T47D (cell line): Measurements from ENCODE around the gene NIT1.

Source experiments
- DNase-seq, 2 experiments: peaks; one replicate each; pipeline versions ENCODE4 v3.0.0 to v3.0.0-alpha.2; 2011 to 2012; ENCODE audit warnings: low read depth in 1 of 2, low spot score in 1 of 2
- JUND ChIP-seq: IDR thresholded peaks from 2 replicates; pipeline ENCODE4 v1.6.1; 2012; ENCODE audit warnings: low read depth
- in situ Hi-C: cut with HindIII; loops from 2 replicates; pipeline ENCODE4 v1.10.0; 2016; ENCODE audit warnings: low sequenced_read_pairs, low pct_unique_long_range_greater_than_20kb

Gene NIT1

DNA sequence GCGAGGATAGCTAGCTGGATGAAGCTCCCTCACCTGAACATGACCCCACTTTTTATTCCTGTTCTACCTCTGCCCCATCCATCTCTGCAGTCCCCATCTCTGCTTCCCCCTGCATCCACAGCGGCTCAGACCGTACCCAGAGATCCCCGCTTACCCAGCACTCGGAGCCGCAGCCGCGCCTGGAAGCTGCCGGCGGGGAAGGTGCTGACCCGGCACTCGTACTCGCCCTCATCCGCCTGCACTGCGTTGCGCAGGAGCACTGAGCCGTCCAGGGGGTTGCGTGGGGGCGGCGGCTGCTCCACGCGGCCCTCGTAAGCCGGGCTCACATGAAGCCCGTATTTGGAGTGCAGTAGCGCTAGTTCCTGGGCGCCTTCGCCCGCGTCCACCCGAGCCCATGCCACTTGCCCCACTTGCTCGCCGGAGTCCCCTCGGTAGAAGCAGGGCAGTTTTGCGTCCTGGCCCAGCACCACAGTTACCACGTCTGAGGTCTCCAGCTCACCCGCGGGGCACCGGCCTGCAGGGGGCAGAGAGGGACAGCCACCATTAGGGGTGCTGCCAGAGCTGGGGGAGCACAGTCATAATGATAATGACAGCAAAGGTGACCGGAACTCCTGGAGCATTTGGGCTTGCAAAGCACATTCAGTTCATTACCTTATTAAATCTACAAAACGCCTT lies 38.3 kb upstream of the NIT1 start:
- in situ Hi-C loops = no loop called here
- TF ChIP-seq JUND = no peak
- no peak for DNase-seq

- in situ Hi-C loops = no loop called here
- no peak for DNase-seq
- no peak for TF ChIP-seq JUND
Observed at GRCh38 chr1:161080441-161081405, 37.2 kb upstream of the NIT1 start.

DNA sequence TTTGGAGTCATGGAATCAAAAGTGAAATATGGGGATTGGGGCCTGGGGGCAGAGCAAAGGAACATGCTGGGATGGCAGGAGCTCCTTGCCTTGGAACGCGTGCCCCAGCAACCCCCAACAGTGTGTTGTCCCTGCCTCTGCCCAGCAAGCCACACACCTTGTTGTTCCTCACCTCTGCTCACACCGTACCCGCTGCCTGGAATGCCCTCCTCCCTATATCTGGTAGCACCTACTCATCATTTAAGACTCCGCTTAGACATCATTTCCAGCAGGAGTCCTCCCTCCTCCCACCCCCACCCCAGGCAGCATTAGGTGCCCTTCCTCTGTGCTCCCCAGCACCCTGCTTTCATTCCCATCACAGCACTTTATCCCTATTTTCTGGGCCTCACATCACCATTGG lies 36.4 kb upstream of the NIT1 start:
- no peak for TF ChIP-seq JUND
- in situ Hi-C loops = no loop called here
- no peak for DNase-seq

- in situ Hi-C loops = no loop called here
- DNase-seq = no peak
- no peak for TF ChIP-seq JUND
Observed at GRCh38 chr1:161082483-161082882, 35.4 kb upstream of the NIT1 start.

DNA sequence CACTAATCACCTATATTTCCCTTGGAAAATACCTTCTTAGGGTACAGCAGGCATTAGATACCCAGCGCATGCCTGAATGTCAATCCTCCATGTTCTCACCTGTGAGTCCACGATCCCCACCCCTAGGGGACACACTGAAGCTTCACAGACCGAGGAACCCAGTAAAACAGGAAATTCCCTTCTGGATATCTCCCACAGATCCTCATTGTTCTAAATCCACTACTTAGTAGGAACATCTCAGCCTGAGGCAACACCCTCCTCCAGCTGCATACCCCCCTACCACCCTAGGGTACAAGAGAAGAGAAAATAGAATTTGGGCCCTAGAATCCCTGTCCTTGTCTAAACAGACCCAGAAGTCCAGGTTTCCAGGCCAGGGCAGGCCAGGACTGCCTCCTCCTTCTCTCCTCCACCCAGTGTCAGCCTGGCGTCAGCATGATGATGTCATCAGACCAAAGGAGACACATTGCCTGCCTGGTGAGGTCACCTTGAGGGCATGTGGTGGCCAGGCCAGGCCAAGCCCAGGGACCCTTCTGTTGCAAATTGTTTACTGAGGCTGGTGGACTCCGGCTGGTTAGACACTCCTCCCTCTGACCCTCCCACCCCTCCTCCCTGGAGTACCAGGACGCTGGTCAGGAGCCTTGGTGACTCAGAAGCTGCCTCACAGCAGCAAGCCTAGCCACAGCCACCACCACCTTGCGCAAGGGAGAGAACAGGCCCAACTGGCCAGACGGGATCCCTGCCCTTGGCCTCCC lies 34.7 kb upstream of the NIT1 start:
- DNase-seq = peak; percentile 55 to 96
- no peak; the same call in 1 of the 2 replicates for TF ChIP-seq JUND
- in situ Hi-C loops = no loop called here

- in situ Hi-C loops = no loop called here
- DNase-seq = peak in 1 of 2 experiments; percentile 56
- TF ChIP-seq JUND = no peak
Observed at GRCh38 chr1:161083748-161084596, 33.9 kb upstream of the NIT1 start.

- no peak for TF ChIP-seq JUND
- in situ Hi-C loops = no loop called here
- no peak for DNase-seq
Observed at GRCh38 chr1:161084597-161084988, 33.3 kb upstream of the NIT1 start.

- no peak for TF ChIP-seq JUND
- in situ Hi-C loops = no loop called here
- peak in 1 of 2 experiments; percentile 39 for DNase-seq
Observed at GRCh38 chr1:161085165-161085564, 32.7 kb upstream of the NIT1 start.

- in situ Hi-C loops = no loop called here
- no peak for TF ChIP-seq JUND
- DNase-seq = peak in 1 of 2 experiments; percentile 33
Observed at GRCh38 chr1:161086457-161086856, 31.4 kb upstream of the NIT1 start.

GRCh38 chr1:161088587-161089110 lies 29.3 kb upstream of the NIT1 start:
- in situ Hi-C loops = no loop called here
- no peak for TF ChIP-seq JUND
- peak in 1 of 2 experiments; percentile 41 for DNase-seq

- no peak for TF ChIP-seq JUND
- DNase-seq = peak; percentile 94
- in situ Hi-C loops = no loop called here
Observed at GRCh38 chr1:161089251-161089924, 28.5 kb upstream of the NIT1 start, which contains the start of gene NECTIN4. Gene NECTIN4, minus strand, starts transcription at chr1:161089558. Its CDS starts 262 bp downstream, at chr1:161089296.
